GM18508 (cell line): ENCODE data around the gene FUOM.
"Not testable (repeated sequence)": the region's sequence is repeated elsewhere in the genome, so short reads cannot be mapped to it uniquely, and the experiment has no call there.

Experiments
- ATAC-seq: cut with Tn5 transposase; IDR thresholded peaks from one replicate; pipeline ENCODE4 v1.9.1; 2021; ENCODE audit warnings: moderate number of reproducible peaks; ENCODE audit not compliant: insufficient read depth, unreplicated experiment

The FUOM gene

DNA sequence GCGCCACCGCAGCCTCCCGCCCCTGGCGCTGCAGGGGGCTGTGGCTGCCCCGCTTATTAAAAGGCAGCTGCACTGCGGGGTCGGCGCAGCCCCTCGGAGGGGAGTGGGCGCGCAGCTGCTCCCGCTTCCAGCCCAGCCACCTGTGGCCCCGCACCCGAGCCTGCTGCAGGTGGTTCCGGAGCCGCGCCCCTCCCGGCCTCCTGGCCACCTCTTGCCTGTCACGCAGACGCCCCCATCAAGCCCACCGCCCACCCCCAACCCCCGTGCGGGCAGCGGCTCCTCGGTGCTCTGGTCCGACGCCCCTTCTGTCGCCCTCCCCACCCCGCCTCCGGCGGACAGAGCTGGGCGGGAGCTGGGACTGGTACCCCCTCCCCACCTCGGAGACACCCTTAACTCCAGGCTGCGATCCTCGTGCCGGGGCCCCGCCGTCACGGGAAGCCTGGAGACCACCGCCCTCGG lies 21.7 kb downstream of the FUOM start:
- ATAC-seq = no peak

- ATAC-seq = no peak
These were observed 22.3 kb downstream of the FUOM start for GRCh38 chr10:133335246-133336117.

DNA sequence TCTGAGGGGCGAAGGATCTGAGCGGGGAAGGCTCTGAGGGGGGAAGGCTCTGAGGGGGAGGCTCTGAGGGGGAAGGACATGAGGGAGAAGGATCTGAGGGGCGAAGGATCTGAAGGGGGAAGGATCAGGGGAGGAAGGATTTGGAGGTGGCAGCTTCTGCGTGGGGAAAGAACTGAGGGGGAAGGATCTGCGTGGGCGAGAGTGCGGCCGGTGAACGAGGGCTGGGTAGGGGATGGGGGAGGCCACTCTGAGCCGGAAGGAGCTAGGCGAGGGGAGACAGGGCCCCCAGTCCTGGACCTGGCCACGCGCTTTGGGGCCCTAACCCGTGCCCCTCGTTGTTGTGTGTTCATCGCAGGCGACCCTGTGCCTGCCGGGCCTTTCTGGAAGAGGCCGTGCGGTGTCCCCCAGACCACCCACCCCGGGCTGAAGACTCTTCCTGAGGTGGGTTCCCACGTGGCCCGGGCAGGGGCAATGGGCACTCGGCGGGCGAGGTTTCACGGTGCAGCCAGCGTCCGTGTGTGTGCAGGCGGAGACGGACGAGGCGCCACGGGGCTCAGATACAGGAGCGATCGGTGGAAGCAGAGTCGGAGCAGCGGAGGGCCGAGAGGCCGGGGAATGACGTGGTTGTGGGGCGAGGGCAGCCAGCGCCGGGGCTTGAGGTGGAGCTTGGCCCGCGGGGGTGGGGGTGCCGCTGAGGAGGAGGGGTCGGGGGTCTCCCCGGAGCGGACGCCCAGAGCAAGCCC lies 23.1 kb downstream of the FUOM start:
- no peak for ATAC-seq

GRCh38 chr10:133332936-133333699 lies 24.7 kb downstream of the FUOM start:
- ATAC-seq = no peak

DNA sequence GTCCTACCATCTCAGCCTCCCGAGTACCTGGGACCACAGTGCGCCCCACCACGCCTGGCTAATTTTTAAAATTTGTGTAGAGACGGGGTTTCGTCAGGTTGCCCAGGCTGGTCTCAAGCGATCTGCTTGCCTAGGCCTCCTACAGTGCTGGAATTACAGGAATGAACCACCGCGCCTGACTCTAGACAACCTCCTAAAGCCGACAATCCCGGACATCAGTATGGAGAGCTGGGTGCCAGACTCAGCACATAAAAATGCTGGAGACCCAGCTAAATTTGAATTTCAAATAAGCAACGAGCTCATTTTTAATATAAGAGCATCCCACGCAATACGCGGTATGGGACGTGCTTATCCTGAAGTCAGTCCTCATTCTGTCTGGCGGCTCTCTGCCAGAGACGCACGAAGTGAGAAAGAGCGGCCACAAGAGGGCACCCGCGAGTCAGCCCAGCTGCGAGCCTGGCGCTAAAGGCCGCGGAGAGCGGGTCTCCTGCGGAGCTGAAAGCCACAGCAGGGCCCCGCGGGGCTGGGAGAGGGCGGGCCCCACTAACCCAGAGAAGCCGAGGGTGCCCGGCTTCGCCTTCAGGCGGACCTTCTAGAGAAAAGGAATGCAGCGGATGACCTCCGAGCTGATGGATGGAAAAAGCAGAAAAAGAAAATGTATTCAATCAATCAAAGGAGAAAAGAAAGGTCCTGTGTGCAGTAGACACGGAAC lies 28.2 kb downstream of the FUOM start:
- no peak for ATAC-seq

- no peak for ATAC-seq
These were observed 29.2 kb downstream of the FUOM start for GRCh38 chr10:133328358-133329343.

DNA sequence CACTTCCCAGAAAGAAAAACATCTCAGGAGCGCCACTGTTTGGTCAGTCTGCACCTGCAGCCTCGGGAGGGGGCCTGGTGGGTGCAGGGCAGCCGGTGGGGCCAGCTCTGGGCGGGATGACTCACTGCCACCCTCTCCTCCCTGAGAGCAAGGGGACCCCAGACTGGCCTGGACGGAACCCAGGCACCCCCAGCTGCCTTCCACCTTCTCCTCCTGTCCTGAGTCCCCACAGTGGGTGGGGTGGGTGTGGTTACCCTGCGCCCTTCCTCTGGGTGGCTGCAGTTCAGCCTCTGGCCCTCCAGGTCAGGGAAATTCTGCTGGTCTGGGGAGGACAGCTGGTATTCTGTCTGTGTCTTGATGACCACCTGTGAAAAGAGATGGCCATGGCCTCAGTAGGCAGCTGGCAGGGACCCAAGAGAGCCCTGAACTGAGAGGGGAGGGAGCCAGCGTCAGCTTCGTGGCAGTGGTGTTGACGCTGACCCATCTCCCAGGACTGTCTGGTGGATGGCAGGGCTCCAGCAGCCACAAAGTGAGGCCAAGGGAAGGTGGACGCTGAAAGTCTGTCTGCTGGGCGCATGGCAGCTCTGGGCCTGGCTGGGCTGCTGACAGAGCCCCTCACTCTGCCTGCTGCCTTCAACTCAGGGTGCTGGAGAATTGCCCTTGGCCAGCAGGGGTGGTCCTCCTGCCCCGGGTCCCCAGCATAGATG lies 30.0 kb downstream of the FUOM start:
- ATAC-seq = no peak

DNA sequence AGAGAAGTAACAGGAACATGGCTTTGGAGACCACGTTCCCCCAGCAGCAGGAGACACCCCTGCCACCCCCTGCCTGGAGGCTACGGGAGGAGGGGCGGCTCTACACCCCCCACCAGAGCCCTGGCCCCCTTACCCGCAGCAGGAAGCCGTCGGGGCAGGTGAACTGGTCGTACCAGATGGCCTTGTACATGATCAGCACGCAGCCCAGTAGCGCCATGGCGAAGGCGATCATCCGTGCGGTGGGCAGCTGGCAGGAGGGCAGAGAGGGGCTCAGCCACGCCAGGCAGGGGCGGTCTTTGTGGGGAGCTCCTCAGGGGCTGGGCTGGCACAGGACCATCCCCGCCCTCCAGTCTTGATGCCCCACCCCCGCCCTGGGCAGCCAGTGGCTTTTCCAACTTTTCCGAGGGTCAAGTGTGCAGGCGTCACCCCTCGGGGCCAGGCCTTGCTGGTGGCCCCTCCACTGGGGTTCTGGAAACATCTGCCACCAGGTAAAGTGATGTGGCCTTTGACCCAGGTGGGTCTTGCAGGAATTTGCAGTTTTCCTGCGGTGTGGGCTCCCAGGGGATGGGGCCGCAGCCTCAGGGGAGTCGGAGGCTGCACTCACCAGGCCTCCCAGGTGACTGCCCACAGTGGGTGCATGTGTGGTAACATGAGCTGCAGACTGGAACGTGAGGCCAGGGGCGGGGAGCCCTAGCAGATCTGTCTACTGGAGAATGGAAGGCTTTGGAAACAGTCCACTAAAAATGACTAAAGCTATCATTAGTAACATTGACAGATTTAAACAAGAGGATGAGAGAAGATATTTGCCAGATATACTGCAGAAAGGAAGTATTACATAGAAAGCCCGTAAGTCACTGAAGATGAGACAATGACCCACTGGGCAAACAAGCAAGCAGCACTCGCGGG lies 30.8 kb downstream of the FUOM start:
- no peak for ATAC-seq

DNA sequence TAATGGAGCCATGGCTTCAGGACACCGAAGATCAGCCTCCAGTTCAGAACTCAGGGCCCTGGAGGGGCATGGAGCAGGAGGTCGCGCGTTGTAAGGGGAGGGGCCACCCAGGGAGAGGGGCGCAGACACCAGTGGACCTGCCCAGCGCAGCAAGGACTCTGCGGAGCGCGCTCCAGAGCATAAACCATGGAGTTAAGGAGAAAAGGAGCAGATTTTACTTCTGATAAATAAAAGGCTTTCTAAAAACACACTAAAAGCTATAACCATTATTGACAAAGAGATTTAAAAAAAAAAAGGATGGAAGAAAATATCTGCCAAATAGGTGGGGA lies 31.6 kb downstream of the FUOM start:
- no peak for ATAC-seq

DNA sequence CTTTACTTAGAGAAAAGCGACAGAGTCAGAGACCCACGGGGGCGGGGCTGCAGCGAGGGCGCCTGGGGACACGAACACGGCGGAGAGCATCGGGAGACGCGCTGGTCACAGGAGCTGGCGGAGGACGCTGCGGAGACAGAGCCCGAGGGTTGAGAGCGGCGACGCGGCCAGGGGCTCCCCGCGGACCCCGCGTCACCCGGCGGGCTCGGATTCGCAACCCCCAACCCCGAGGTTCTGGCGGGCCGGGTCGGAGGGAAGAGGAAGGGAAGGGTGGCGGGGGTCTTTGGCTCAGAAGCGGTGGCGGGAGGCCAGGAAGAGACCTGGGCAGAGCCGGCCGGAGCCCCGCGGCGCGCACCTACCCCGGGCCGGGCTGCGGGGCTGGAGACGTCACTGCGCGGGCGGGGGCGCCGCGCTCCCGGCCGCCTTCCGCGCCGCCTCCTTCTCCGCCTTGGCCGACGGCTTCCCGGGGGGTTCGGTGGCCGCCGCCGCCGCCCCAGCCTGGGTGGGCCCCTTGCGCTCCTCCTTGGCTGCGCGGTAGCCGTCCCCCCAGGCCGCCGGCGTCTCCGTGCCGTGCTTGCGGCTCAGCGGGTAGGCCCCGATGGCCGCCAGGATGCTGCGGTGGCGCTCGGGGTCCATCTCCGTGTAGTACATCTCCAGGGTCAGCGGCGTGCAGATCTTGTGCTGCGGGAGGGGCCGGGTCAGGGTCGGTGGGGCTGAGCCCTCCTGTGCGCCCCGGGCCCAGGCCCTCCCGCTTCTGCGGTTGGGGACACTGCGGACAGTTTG lies 32.2 kb downstream of the FUOM start:
- no peak for ATAC-seq

- no peak for ATAC-seq
These were observed 33.0 kb downstream of the FUOM start for GRCh38 chr10:133324857-133325260.

DNA sequence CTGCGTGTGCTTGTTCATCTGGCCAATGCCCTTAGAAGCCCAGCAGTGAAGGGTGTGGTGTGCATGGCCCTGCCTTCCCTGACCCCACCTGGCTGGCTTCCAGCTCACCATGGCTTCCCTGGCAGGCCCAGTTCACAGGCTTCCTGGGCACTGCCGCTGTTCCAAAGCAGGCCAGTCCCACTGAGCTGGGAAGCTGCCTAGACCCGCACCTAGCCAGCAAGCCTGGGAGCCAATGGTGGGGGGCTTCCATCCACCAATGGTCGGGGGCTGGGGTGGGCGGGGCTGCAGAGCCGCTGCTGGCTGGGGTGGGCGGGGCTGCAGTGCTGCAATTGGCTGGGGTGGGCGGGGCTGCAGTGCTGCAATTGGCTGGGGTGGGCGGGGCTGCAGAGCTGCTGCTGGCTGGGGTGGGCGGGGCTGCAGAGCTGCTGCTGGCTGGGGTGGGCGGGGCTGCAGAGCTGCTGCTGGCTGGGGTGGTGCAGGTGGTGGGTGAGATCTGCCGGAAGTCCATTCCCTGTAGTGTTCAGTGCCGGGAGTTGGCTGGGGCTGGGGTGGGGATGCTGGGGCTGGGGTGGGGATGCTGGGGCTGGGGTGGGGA lies 33.5 kb downstream of the FUOM start:
- no peak for ATAC-seq

GRCh38 chr10:133322064-133322709 lies 35.6 kb downstream of the FUOM start:
- not testable (repeated sequence) for ATAC-seq

GRCh38 chr10:133320852-133321422 lies 36.9 kb downstream of the FUOM start:
- ATAC-seq = not testable (repeated sequence)

DNA sequence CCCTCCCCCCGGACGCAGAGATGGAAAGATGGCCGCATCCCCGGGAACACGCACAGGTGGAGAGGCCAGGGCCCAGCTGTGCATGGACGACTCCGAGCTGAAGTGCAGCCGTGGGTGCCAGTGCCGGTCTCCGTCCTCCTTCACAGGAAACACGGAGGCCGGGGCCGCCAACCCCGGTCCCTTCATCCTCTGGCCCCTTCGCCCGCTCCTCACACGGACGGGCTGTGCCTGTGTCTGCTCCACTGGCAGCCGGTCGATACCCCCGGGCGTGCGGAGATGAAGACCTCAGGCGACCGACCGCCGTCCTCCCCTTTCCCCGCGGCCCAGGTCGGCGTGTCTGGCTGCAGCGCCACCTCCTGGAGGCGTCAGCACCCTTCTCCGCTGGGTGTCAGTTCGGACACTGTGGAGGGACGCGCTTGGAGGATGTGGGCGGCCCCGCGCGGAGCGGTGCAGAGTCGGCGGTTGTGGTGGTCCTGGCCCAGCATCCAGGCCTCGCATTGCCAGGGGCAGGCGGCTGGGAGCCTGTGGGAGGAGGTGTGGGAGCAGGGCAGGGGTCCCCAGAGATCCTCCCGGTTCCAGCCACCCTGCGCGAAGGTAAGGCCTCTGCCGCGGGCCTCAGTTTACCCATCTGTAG lies 39.2 kb downstream of the FUOM start:
- ATAC-seq = no peak
